Measurements from ENCODE around the gene RPS8. TPM values are rescaled to one million over a fixed set of nuclear protein-coding genes. Genes with fewer than 3 reads are reported as not detected.

The RPS8 gene
- 1,000 to 10,000 TPM in 4 of 5 donors, 100 to 1,000 TPM in 1; 322 to 2,657 (median 1,647) TPM for total RNA-seq
- polyA plus RNA-seq, result 1,000 to 10,000 TPM; 2,591 to 3,429 (median 3,008) TPM
- long read RNA-seq, donor 1, transcript RPS8-205 (2 exons, 391 nt), result minor isoform, 40 of 887 reads
- long read RNA-seq, donor 1, transcript RPS8-203 (3 exons, 898 nt), result minor isoform, 49 of 887 reads
- long read RNA-seq, donor 1, transcript RPS8-207 (5 exons, 1,115 nt), result minor isoform, 118 of 887 reads
- long read RNA-seq, donor 1, transcript RPS8-202 (6 exons, 881 nt), result major isoform, 468 of 887 reads
- long read RNA-seq, donor 1, partial matches to known transcripts, result 175 of 887 reads
- long read RNA-seq, donor 1, other reads (novel, unspliced or antisense), result 27 of 887 reads
- long read RNA-seq, donor 2, transcript RPS8-202 (6 exons, 881 nt), result major isoform, 507 of 878 reads
- long read RNA-seq, donor 2, transcript RPS8-205 (2 exons, 391 nt), result minor isoform, 23 of 878 reads
- long read RNA-seq, donor 2, transcript RPS8-207 (5 exons, 1,115 nt), result minor isoform, 138 of 878 reads
- long read RNA-seq, donor 2, transcript RPS8-203 (3 exons, 898 nt), result minor isoform, 39 of 878 reads
- long read RNA-seq, donor 2, partial matches to known transcripts, result 128 of 878 reads
- long read RNA-seq, donor 2, other reads (novel, unspliced or antisense), result 33 of 878 reads
- long read RNA-seq, donor 3, transcript RPS8-205 (2 exons, 391 nt), result minor isoform, 96 of 1,433 reads
- long read RNA-seq, donor 3, transcript RPS8-207 (5 exons, 1,115 nt), result minor isoform, 169 of 1,433 reads
- long read RNA-seq, donor 3, transcript RPS8-203 (3 exons, 898 nt), result minor isoform, 77 of 1,433 reads
- long read RNA-seq, donor 3, transcript RPS8-202 (6 exons, 881 nt), result major isoform, 528 of 1,433 reads
- long read RNA-seq, donor 3, partial matches to known transcripts, result 519 of 1,433 reads
- long read RNA-seq, donor 3, other reads (novel, unspliced or antisense), result 38 of 1,433 reads
- long read RNA-seq, donor 4, transcript RPS8-207 (5 exons, 1,115 nt), result minor isoform, 14 of 183 reads
- long read RNA-seq, donor 4, transcript RPS8-202 (6 exons, 881 nt), result major isoform, 82 of 183 reads
- long read RNA-seq, donor 4, transcript RPS8-205 (2 exons, 391 nt), result minor isoform, 18 of 183 reads
- long read RNA-seq, donor 4, transcript RPS8-203 (3 exons, 898 nt), result minor isoform, 14 of 183 reads
- long read RNA-seq, donor 4, partial matches to known transcripts, result 52 of 183 reads
- long read RNA-seq, donor 4, other reads (novel, unspliced or antisense), result 0 of 183 reads
- long read RNA-seq, donor 5, transcript RPS8-207 (5 exons, 1,115 nt), result minor isoform, 223 of 2,057 reads
- long read RNA-seq, donor 5, transcript RPS8-205 (2 exons, 391 nt), result minor isoform, 94 of 2,057 reads
- long read RNA-seq, donor 5, transcript RPS8-202 (6 exons, 881 nt), result major isoform, 925 of 2,057 reads
- long read RNA-seq, donor 5, transcript RPS8-203 (3 exons, 898 nt), result minor isoform, 109 of 2,057 reads
- long read RNA-seq, donor 5, partial matches to known transcripts, result 634 of 2,057 reads
- long read RNA-seq, donor 5, other reads (novel, unspliced or antisense), result 51 of 2,057 reads
- long read RNA-seq, donor 6, result 0 reads
- long read RNA-seq, donor 7, transcript RPS8-207 (5 exons, 1,115 nt), result minor isoform, 262 of 2,472 reads
- long read RNA-seq, donor 7, transcript RPS8-203 (3 exons, 898 nt), result minor isoform, 160 of 2,472 reads
- long read RNA-seq, donor 7, transcript RPS8-205 (2 exons, 391 nt), result minor isoform, 167 of 2,472 reads
- long read RNA-seq, donor 7, transcript RPS8-202 (6 exons, 881 nt), result major isoform, 951 of 2,472 reads
- long read RNA-seq, donor 7, partial matches to known transcripts, result 835 of 2,472 reads
- long read RNA-seq, donor 7, other reads (novel, unspliced or antisense), result 77 of 2,472 reads
- long read RNA-seq, donor 8, transcript RPS8-207 (5 exons, 1,115 nt), result minor isoform, 271 of 2,498 reads
- long read RNA-seq, donor 8, transcript RPS8-202 (6 exons, 881 nt), result major isoform, 1,097 of 2,498 reads
- long read RNA-seq, donor 8, transcript RPS8-205 (2 exons, 391 nt), result minor isoform, 126 of 2,498 reads
- long read RNA-seq, donor 8, transcript RPS8-203 (3 exons, 898 nt), result minor isoform, 142 of 2,498 reads
- long read RNA-seq, donor 8, partial matches to known transcripts, result 775 of 2,498 reads
- long read RNA-seq, donor 8, other reads (novel, unspliced or antisense), result 68 of 2,498 reads
- long read RNA-seq, donor 9, transcript RPS8-202 (6 exons, 881 nt), result major isoform, 795 of 2,272 reads
- long read RNA-seq, donor 9, transcript RPS8-203 (3 exons, 898 nt), result minor isoform, 190 of 2,272 reads
- long read RNA-seq, donor 9, transcript RPS8-207 (5 exons, 1,115 nt), result minor isoform, 191 of 2,272 reads
- long read RNA-seq, donor 9, transcript RPS8-205 (2 exons, 391 nt), result minor isoform, 242 of 2,272 reads
- long read RNA-seq, donor 9, partial matches to known transcripts, result 814 of 2,272 reads
- long read RNA-seq, donor 9, other reads (novel, unspliced or antisense), result 26 of 2,272 reads
- long read RNA-seq, donor 10, transcript RPS8-202 (6 exons, 881 nt), result major isoform, 512 of 917 reads
- long read RNA-seq, donor 10, transcript RPS8-203 (3 exons, 898 nt), result minor isoform, 46 of 917 reads
- long read RNA-seq, donor 10, transcript RPS8-207 (5 exons, 1,115 nt), result minor isoform, 124 of 917 reads
- long read RNA-seq, donor 10, transcript RPS8-205 (2 exons, 391 nt), result minor isoform, 36 of 917 reads
- long read RNA-seq, donor 10, partial matches to known transcripts, result 176 of 917 reads
- long read RNA-seq, donor 10, other reads (novel, unspliced or antisense), result 12 of 917 reads

GRCh38 chr1:44775078-44775929 lies at the start of gene RPS8:
Gene RPS8, plus strand, starts transcription at chr1:44775540. Its CDS starts 57 bp downstream, at chr1:44775597.
- Histone ChIP-seq H3K4me1 (peaks cover 20 to 36% (median 31%) of the 10 kb centered on the region in 4 donors), H3K27ac (peak within 1 kb of the TSS; percentile 93 to 99 (median 95)), H3K4me3 (peak within 1 kb of the TSS; percentile 66 to 93 (median 82)), H3K27me3 (no peaks in the 10 kb centered on the region), H3K36me3 (peaks cover 37 to 42% (median 38%) of the 10 kb centered on the region in 4 donors), H3K9me3 (no peaks in the 10 kb centered on the region)
- peak; percentile 94 to 98 for DNase-seq
- peak in 1 of 7 experiments; percentile 10 for TF ChIP-seq CTCF (IDR thresholded peaks at IDR 0.05)
- TF ChIP-seq POLR2A (IDR thresholded peaks at IDR 0.05), result peak in 2 of 4 donors; percentile 75 to 93
- TF ChIP-seq POLR2AphosphoS5 (IDR thresholded peaks at IDR 0.05), result peak; percentile 98 to 100 (median 99)
- no peak for TF ChIP-seq EP300 (IDR thresholded peaks at IDR 0.05)
- intact Hi-C loops (cut with DNase I; ENCODE audit: low total_unique reads), result no loop called here
- 0 to 1% (median 0%) methylated on average over 47 to 65 of the region's 65 CpGs for WGBS, 5 donors

- intact Hi-C loops (cut with DNase I; ENCODE audit: low total_unique reads), result no loop called here
- peak in 2 of 4 donors; percentile 70 to 97 for TF ChIP-seq POLR2A (IDR thresholded peaks at IDR 0.05)
- TF ChIP-seq EP300 (IDR thresholded peaks at IDR 0.05), result no peak
- TF ChIP-seq POLR2AphosphoS5 (IDR thresholded peaks at IDR 0.05), result peak; percentile 43 to 99 (median 88)
- TF ChIP-seq CTCF (IDR thresholded peaks at IDR 0.05), result peak in 5 of 7 experiments; percentile 70 to 94 (median 85)
- no peaks in the 10 kb centered on the region for H3K9me3 ChIP-seq
- no peaks in the 10 kb centered on the region for H3K27me3 ChIP-seq
- no peaks in the 10 kb centered on the region for H3K36me3 ChIP-seq
- peak; percentile 95 to 97 for DNase-seq
- 0 to 2% (median 1%) methylated on average over 19 of the region's 19 CpGs for WGBS, 5 donors
- peaks cover 7 to 30% (median 18%) of the 10 kb centered on the region in 4 donors for H3K4me1 ChIP-seq
- H3K4me3 ChIP-seq, result peak within 1 kb of the TSS; percentile 10 to 25 (median 15)
- peak within 1 kb of the TSS; percentile 77 to 95 (median 86) for H3K27ac ChIP-seq
Measured at GRCh38 chr1:44730741-44731512, 44.4 kb upstream of the RPS8 start, which contains the start of gene RNU5D-1. Gene RNU5D-1, minus strand, starts transcription at chr1:44731170.
